Esophagus muscularis mucosa (tissue), 4 donors: ENCODE data around the gene ITFG1. TPM values are rescaled to one million over a fixed set of nuclear protein-coding genes. Genes with fewer than 3 reads are reported as not detected.

ENCODE experiments used
- DNase-seq: peaks from one replicate; pipeline ENCODE4 v3.0.0-alpha.2; 2017; ENCODE audit errors: extremely low spot score
- H3K27ac ChIP-seq, 4 donors: fragments of 200-600 bp; sonication (generic); replicated peaks in 1 of 4; 1 replicate in 3 of 4; 2 replicates in 1 of 4; pipeline ENCODE4 v1.5.1; 2016 to 2019; ENCODE audit warnings: mild to moderate bottlenecking in 1 of 4
- H3K27me3 ChIP-seq, 4 donors: fragments of 200-600 bp; sonication (generic); one replicate each; pipeline versions ENCODE4 v1.5.1 to v1.6.0; 2016 to 2019
- H3K36me3 ChIP-seq, 4 donors: fragments of 200-600 bp; sonication (generic); one replicate each; pipeline ENCODE4 v1.5.1; 2016 to 2019
- H3K4me1 ChIP-seq, 4 donors: fragments of 200-600 bp; sonication (generic); one replicate each; pipeline ENCODE4 v1.5.1; 2016 to 2019
- H3K4me3 ChIP-seq, 4 donors: fragments of 200-600 bp; sonication (generic); 1 replicate in 2 of 4; 2 replicates in 2 of 4; pipeline ENCODE4 v1.5.1; 2016 to 2019; ENCODE audit warnings: mild to moderate bottlenecking in 4 of 4, moderate library complexity in 1 of 4
- H3K9me3 ChIP-seq, 4 donors: fragments of 200-600 bp; sonication (generic); 1 replicate in 3 of 4; 2 replicates in 1 of 4; pipeline ENCODE4 v1.5.1; 2016 to 2019
- CTCF ChIP-seq, 3 experiments: fragments of 200-600 bp in 2 of 3; fragments of 450-650 bp in 1 of 3; sonication (generic) in 2 of 3; IDR thresholded peaks; one replicate each; pipeline ENCODE4 v1.5.1; 2017 to 2019; ENCODE audit warnings: antibody characterized with exemption in 3 of 3, mild to moderate bottlenecking in 2 of 3, moderate library complexity in 1 of 3
- EP300 ChIP-seq: sonication (generic); formaldehyde crosslinking; IDR thresholded peaks from one replicate; pipeline ENCODE4 v1.6.1; 2017; ENCODE audit warnings: antibody characterized with exemption
- POLR2A ChIP-seq: fragments of 450-650 bp; IDR thresholded peaks from one replicate; pipeline ENCODE4 v1.6.1; 2017; ENCODE audit warnings: antibody characterized with exemption, moderate library complexity, mild to moderate bottlenecking, low read depth
- POLR2AphosphoS5 ChIP-seq, 2 donors: sonication (generic); formaldehyde crosslinking; IDR thresholded peaks; one replicate each; pipeline ENCODE4 v1.6.1; 2017; ENCODE audit warnings: antibody characterized with exemption in 2 of 2
- WGBS: methylation state at CpG from one replicate; pipeline ENCODE4 v1.1.5; 2018; 5-methylcytosine and 5-hydroxymethylcytosine counted together
- intact Hi-C: fragments of 100-400 bp; cut with DNase I; formaldehyde crosslinking; loops from one replicate; pipeline ENCODE4 v1.15.1; 2023
- total RNA-seq, 4 donors: library from RNA; depleted of rRNA; stranded (reverse); fragments of >200 nt; gene quantifications; one replicate each; pipeline versions ENCODE4 v1.1.0 to v1.2.1, GENCODE V29; 2016

ITFG1 gene
- total RNA-seq, 4 donors from 2014 or later: 32.2 to 44.4 (median 41.7) TPM

GRCh38 chr16:47371271-47372014 is 89.4 kb downstream of the ITFG1 start:
- H3K4me3 ChIP-seq: no peak overlapping the region
- 94% methylated on average over 5 of the region's 5 CpGs for WGBS
- intact Hi-C loops: no loop called here
- no peak overlapping the region for H3K27ac ChIP-seq
- no peaks in the 10 kb centered on the region for H3K9me3 ChIP-seq
- H3K4me1 ChIP-seq: no peaks in the 10 kb centered on the region
- peaks cover 0 to 27% (median 12%) of the 10 kb centered on the region in 4 donors for H3K36me3 ChIP-seq
- no peak for TF ChIP-seq CTCF (IDR thresholded peaks at IDR 0.05)
- TF ChIP-seq POLR2AphosphoS5 (IDR thresholded peaks at IDR 0.05): no peak
- TF ChIP-seq POLR2A: no peak
- TF ChIP-seq EP300: no peak
- no peak for DNase-seq
- H3K27me3 ChIP-seq: no peaks in the 10 kb centered on the region

- no peaks in the 10 kb centered on the region for H3K4me1 ChIP-seq
- intact Hi-C loops: no loop called here
- DNase-seq: no peak
- over 99% methylated on average over 10 of the region's 12 CpGs for WGBS
- no peaks in the 10 kb centered on the region for H3K9me3 ChIP-seq
- H3K27me3 ChIP-seq: no peaks in the 10 kb centered on the region
- TF ChIP-seq EP300 (no peak), POLR2A (no peak), CTCF (IDR thresholded peaks at IDR 0.05) (no peak), POLR2AphosphoS5 (IDR thresholded peaks at IDR 0.05) (no peak)
- H3K4me3 ChIP-seq: no peak overlapping the region
- H3K36me3 ChIP-seq: peaks cover 0 to 26% (median 12%) of the 10 kb centered on the region in 4 donors
- H3K27ac ChIP-seq: no peak overlapping the region
Observed at GRCh38 chr16:47370536-47370935, 90.3 kb downstream of the ITFG1 start.

- peaks cover 0 to 19% (median 5%) of the 10 kb centered on the region in 4 donors for H3K36me3 ChIP-seq
- H3K4me1 ChIP-seq: no peaks in the 10 kb centered on the region
- no peak overlapping the region for H3K27ac ChIP-seq
- WGBS: 74% methylated on average over 2 of the region's 2 CpGs
- intact Hi-C loops: no loop called here
- no peaks in the 10 kb centered on the region for H3K27me3 ChIP-seq
- H3K9me3 ChIP-seq: no peaks in the 10 kb centered on the region
- no peak for TF ChIP-seq EP300
- no peak for TF ChIP-seq POLR2A
- H3K4me3 ChIP-seq: no peak overlapping the region
- DNase-seq: no peak
Observed at GRCh38 chr16:47366228-47366627, 94.6 kb downstream of the ITFG1 start.

GRCh38 chr16:47363761-47364160 is 97.1 kb downstream of the ITFG1 start:
- H3K9me3 ChIP-seq: no peaks in the 10 kb centered on the region
- peaks cover 0 to 10% (median 0%) of the 10 kb centered on the region in 4 donors for H3K36me3 ChIP-seq
- H3K27ac ChIP-seq: no peak overlapping the region
- no peak for DNase-seq
- WGBS: 94% methylated on average over 1 of the region's 1 CpG
- H3K4me3 ChIP-seq: no peak overlapping the region
- intact Hi-C loops: no loop called here
- H3K4me1 ChIP-seq: peaks cover 0 to 3% (median 0%) of the 10 kb centered on the region in 4 donors
- no peaks in the 10 kb centered on the region for H3K27me3 ChIP-seq
- TF ChIP-seq POLR2A: no peak
- no peak for TF ChIP-seq POLR2AphosphoS5 (IDR thresholded peaks at IDR 0.05)
- no peak for TF ChIP-seq EP300
- no peak for TF ChIP-seq CTCF (IDR thresholded peaks at IDR 0.05)

GRCh38 chr16:47359478-47359877 is 101.4 kb downstream of the ITFG1 start:
- no peaks in the 10 kb centered on the region for H3K27me3 ChIP-seq
- intact Hi-C loops: no loop called here
- H3K4me1 ChIP-seq: peaks cover 0 to 3% (median 0%) of the 10 kb centered on the region in 4 donors
- DNase-seq: no peak
- WGBS: 85% methylated on average over 2 of the region's 2 CpGs
- H3K36me3 ChIP-seq: peaks cover 0 to 6% (median 2%) of the 10 kb centered on the region in 4 donors
- H3K27ac ChIP-seq: no peak overlapping the region
- TF ChIP-seq EP300: no peak
- no peak for TF ChIP-seq POLR2A
- TF ChIP-seq CTCF (IDR thresholded peaks at IDR 0.05): no peak
- no peak for TF ChIP-seq POLR2AphosphoS5 (IDR thresholded peaks at IDR 0.05)
- peaks cover 0 to under 1% (median under 1%) of the 10 kb centered on the region in 4 donors for H3K9me3 ChIP-seq
- H3K4me3 ChIP-seq: no peak overlapping the region
